GM12878 (cell line): ENCODE data around the gene MYO10. TPM values are rescaled to one million over a fixed set of nuclear protein-coding genes. Genes with fewer than 3 reads are reported as not detected.

Experiments used
- ATAC-seq: fragments of 200-7000 bp; cut with Tn5 transposase; 3 replicates; pipeline ENCODE4 v1.9.1; 2020; ENCODE audit warnings: mild to moderate bottlenecking, moderate library complexity
- BruUV-seq: library from RNA; stranded (reverse); fragments of 400-500 nt; replicated peaks from 2 replicates; lab custom pipeline; 2021; lab: Mats Ljungman, UMichigan
- CTCF ChIA-PET: fragments of 300-600 bp; sonication (Branson Sonifier 250); formaldehyde crosslinking; extraction: SDS; loops from one replicate; lab custom pipeline; 2021; ENCODE audit warnings: inconsistent platforms; lab: Yijun Ruan, JAX
- POLR2A ChIA-PET: fragments of 350-600 bp; formaldehyde crosslinking; extraction: SDS; loops from one replicate; lab custom pipeline; 2021; ENCODE audit warnings: inconsistent platforms; lab: Charles Lee
- RAD21 ChIA-PET: fragments of 300-600 bp; sonication (Branson Sonifier 250); formaldehyde crosslinking; loops from one replicate; lab custom pipeline; 2023; ENCODE audit warnings: antibody characterized with exemption; ENCODE audit not compliant: unreplicated experiment; lab: Charles Lee
- SMC1A ChIA-PET: fragments of 300-600 bp; sonication (Branson Sonifier 250); formaldehyde crosslinking; loops from one replicate; lab custom pipeline; 2023; ENCODE audit not compliant: unreplicated experiment, uncharacterized antibody; lab: Charles Lee
- DNase-seq: peaks from one replicate; pipeline ENCODE4 v3.0.0-alpha.2; 2011; ENCODE audit warnings: low read depth, low spot score
- FAIRE-seq: peaks from 3 replicates; lab custom pipeline; 2011; peaks lifted over from hg19 to GRCh38; lab: Jason Lieb, UNC
- H2AFZ ChIP-seq: 2 replicates; pipeline ENCODE4 v1.6.0; 2011; ENCODE audit warnings: low read depth, low read length, control low read depth; ENCODE audit not compliant: control insufficient read depth
- H3K27ac ChIP-seq: 2 replicates; pipeline ENCODE4 v1.5.1; 2011; ENCODE audit warnings: control low read depth; ENCODE audit not compliant: control insufficient read depth, insufficient read depth
- H3K27me3 ChIP-seq, 2 experiments: replicated peaks in 1 of 2; 2 replicates each; pipeline versions ENCODE4 v1.6.0 to v1.6.1; 2011; ENCODE audit warnings: low read length in 1 of 2; ENCODE audit not compliant: control insufficient read depth in 2 of 2, insufficient read depth in 2 of 2
- H3K36me3 ChIP-seq, 2 experiments: 2 replicates each; pipeline ENCODE4 v1.5.1; 2011; ENCODE audit warnings: low read length in 1 of 2; ENCODE audit not compliant: control insufficient read depth in 2 of 2, insufficient read depth in 2 of 2
- H3K4me1 ChIP-seq: 2 replicates; pipeline ENCODE4 v1.6.1; 2011; ENCODE audit warnings: mild to moderate bottlenecking, low read length, moderate library complexity, mixed read lengths; ENCODE audit not compliant: control insufficient read depth, insufficient read depth
- H3K4me2 ChIP-seq: 2 replicates; pipeline ENCODE4 v1.6.0; 2011; ENCODE audit warnings: control low read depth; ENCODE audit not compliant: control insufficient read depth, insufficient read depth
- H3K4me3 ChIP-seq: fragments of 200-600 bp; sonication (generic); 2 replicates; pipeline ENCODE4 v1.5.1; 2016
- H3K79me2 ChIP-seq: 2 replicates; pipeline ENCODE4 v1.6.0; 2011; ENCODE audit warnings: low read length; ENCODE audit not compliant: control insufficient read depth, insufficient read depth
- H3K9ac ChIP-seq: 2 replicates; pipeline ENCODE4 v1.8.0; 2011; ENCODE audit warnings: low read length, control low read depth, mixed read lengths; ENCODE audit not compliant: control insufficient read depth, insufficient read depth
- H3K9me3 ChIP-seq: replicated peaks from 3 replicates; pipeline ENCODE4 v1.5.1; 2011; ENCODE audit warnings: mild to moderate bottlenecking, low read length; ENCODE audit not compliant: control insufficient read depth, insufficient read depth
- H4K20me1 ChIP-seq: 2 replicates; pipeline ENCODE4 v1.6.0; 2011; ENCODE audit not compliant: control insufficient read depth, insufficient read depth
- EED ChIP-seq: sonication (generic); IDR thresholded peaks from 2 replicates; pipeline ENCODE4 v1.6.1; 2016; ENCODE audit warnings: antibody characterized with exemption, low read depth
- KAT2A ChIP-seq: conservative IDR thresholded peaks from 2 replicates; pipeline ENCODE4 v1.6.1; 2011; ENCODE audit warnings: low read depth, low read length; ENCODE audit not compliant: control insufficient read depth
- STAT3 ChIP-seq: IDR thresholded peaks from 2 replicates; pipeline ENCODE4 v1.6.1; 2011; ENCODE audit warnings: low read depth, low read length, improper control_type of control experiment
- WGBS: methylation state at CpG from one replicate; pipeline ENCODE4 v1.1.6; 2016; ENCODE audit warnings: low lambda C conversion rate; ENCODE audit not compliant: insufficient replicate concordance, insufficient coverage; ENCODE audit errors: missing lambda C conversion rate; 5-methylcytosine and 5-hydroxymethylcytosine counted together
- in situ Hi-C: fragments of 300-500 bp; cut with MboI; formaldehyde crosslinking; loops from 9 replicates; pipeline ENCODE4 v1.14.3; 2018; ENCODE audit warnings: mixed read lengths
- intact Hi-C: fragments of 100-400 bp; cut with micrococcal nuclease; formaldehyde crosslinking; loops from one replicate; pipeline ENCODE4 v1.14.2; 2022; ENCODE audit not compliant: unreplicated experiment
- polyA plus RNA-seq, 11 experiments: library from polyadenylated mRNA; depleted of rRNA in 4 of 11; unstranded in 6 of 11; stranded (reverse) in 5 of 11; fragments of >200 nt; fragmentation: Nextera tagmentation in 4 of 11; fragmentation: Illumina TruSeq in 1 of 11; extraction: Ambion mirVana in 4 of 11; extraction: Trizol in 1 of 11; gene quantifications; 1 replicate in 1 of 11; 2 replicates in 10 of 11; pipeline versions ENCODE4 v1.2.1 to v1.2.3, GENCODE V29; 2011 to 2016; ENCODE audit warnings: inconsistent platforms in 2 of 11, missing spikeins in 2 of 11, low read depth in 1 of 11
- total RNA-seq, 4 experiments: library from RNA; depleted of rRNA in 3 of 4; stranded (reverse); fragments of >200 nt in 3 of 4; fragmentation: Illumina TruSeq in 1 of 4; extraction: Trizol in 1 of 4; gene quantifications; 2 replicates each; pipeline versions ENCODE4 v1.2.1 to v1.2.3, GENCODE V29; 2013 to 2021
- TF ChIP-seq, protein P1 (sequence below): IDR thresholded peaks from 2 replicates; pipeline ENCODE4 v1.6.1; 2012; ENCODE audit warnings: improper control_type of control experiment, low read depth, low read length; ENCODE audit not compliant: insufficient replicate concordance

Gene MYO10
- total and polyA plus RNA-seq, 10 of the 15 experiments (the other 5 are each of a cell fraction or from before 2014, with no cell fraction given): 0.02 to 0.77 (median 0.17) TPM

DNA sequence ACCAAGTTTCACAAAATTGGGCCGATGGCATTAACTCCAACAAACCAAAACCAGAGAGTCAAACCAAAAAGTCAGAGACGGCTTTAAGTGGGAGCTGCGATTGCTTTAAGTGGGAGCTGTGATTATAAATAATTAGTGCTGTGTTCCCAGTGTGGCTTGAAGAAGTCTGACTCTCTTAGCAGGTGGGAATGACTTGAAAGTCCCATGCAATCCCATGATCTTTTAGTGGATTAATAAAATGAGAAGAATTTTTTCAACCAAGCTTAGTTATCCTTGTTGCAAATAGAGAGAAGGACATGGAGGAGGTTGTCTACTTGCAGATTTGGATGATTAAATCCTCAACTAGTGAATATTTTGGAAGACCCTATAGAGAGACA lies 68.5 kb downstream of the MYO10 start:
- no peak overlapping the region for H3K4me3 ChIP-seq
- no peak overlapping the region for H3K27ac ChIP-seq
- CTCF ChIA-PET: no interaction called here
- no peaks in the 10 kb centered on the region for H3K36me3 ChIP-seq
- H2AFZ ChIP-seq: no peak overlapping the region
- FAIRE-seq (no peak), DNase-seq (no peak), ATAC-seq (no peak)
- no peaks in the 10 kb centered on the region for H3K4me1 ChIP-seq
- no peak overlapping the region for H3K4me2 ChIP-seq
- BruUV-seq: no TSS peak
- no peaks in the 10 kb centered on the region for H3K27me3 ChIP-seq
- H4K20me1 ChIP-seq: no peaks in the 10 kb centered on the region
- TF ChIP-seq KAT2A (no peak), STAT3 (no peak), EED (no peak)
- TF ChIP-seq, protein P1, sequence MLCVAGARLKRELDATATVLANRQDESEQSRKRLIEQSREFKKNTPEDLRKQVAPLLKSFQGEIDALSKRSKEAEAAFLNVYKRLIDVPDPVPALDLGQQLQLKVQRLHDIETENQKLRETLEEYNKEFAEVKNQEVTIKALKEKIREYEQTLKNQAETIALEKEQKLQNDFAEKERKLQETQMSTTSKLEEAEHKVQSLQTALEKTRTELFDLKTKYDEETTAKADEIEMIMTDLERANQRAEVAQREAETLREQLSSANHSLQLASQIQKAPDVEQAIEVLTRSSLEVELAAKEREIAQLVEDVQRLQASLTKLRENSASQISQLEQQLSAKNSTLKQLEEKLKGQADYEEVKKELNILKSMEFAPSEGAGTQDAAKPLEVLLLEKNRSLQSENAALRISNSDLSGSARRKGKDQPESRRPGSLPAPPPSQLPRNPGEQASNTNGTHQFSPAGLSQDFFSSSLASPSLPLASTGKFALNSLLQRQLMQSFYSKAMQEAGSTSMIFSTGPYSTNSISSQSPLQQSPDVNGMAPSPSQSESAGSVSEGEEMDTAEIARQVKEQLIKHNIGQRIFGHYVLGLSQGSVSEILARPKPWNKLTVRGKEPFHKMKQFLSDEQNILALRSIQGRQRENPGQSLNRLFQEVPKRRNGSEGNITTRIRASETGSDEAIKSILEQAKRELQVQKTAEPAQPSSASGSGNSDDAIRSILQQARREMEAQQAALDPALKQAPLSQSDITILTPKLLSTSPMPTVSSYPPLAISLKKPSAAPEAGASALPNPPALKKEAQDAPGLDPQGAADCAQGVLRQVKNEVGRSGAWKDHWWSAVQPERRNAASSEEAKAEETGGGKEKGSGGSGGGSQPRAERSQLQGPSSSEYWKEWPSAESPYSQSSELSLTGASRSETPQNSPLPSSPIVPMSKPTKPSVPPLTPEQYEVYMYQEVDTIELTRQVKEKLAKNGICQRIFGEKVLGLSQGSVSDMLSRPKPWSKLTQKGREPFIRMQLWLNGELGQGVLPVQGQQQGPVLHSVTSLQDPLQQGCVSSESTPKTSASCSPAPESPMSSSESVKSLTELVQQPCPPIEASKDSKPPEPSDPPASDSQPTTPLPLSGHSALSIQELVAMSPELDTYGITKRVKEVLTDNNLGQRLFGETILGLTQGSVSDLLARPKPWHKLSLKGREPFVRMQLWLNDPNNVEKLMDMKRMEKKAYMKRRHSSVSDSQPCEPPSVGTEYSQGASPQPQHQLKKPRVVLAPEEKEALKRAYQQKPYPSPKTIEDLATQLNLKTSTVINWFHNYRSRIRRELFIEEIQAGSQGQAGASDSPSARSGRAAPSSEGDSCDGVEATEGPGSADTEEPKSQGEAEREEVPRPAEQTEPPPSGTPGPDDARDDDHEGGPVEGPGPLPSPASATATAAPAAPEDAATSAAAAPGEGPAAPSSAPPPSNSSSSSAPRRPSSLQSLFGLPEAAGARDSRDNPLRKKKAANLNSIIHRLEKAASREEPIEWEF: no peak
- SMC1A ChIA-PET: interaction anchor here (0.7 kb wide), 1 partner anchor 161 kb away, joined by 3 read pairs; no protein-coding TSS in a partner anchor
- H3K79me2 ChIP-seq: no peaks in the 10 kb centered on the region
- 36% methylated on average over 3 of the region's 3 CpGs for WGBS
- no peaks in the 10 kb centered on the region; the same call in 2 of the 3 replicates for H3K9me3 ChIP-seq
- in situ Hi-C loops: no loop called here
- intact Hi-C loops: no loop called here
- POLR2A ChIA-PET: no interaction called here
- RAD21 ChIA-PET: no interaction called here
- H3K9ac ChIP-seq: no peak overlapping the region
